GM12892 (cell line): ENCODE data around the gene RPTOR.

Source experiments
- POLR2A ChIP-seq: IDR thresholded peaks from 2 replicates; pipeline ENCODE4 v1.6.1; 2011; ENCODE audit warnings: low read depth, low read length, control low read depth
- POLR2AphosphoS5 ChIP-seq: IDR thresholded peaks from 2 replicates; pipeline ENCODE4 v1.6.1; 2011; ENCODE audit warnings: low read depth, low read length, control low read depth

DNA sequence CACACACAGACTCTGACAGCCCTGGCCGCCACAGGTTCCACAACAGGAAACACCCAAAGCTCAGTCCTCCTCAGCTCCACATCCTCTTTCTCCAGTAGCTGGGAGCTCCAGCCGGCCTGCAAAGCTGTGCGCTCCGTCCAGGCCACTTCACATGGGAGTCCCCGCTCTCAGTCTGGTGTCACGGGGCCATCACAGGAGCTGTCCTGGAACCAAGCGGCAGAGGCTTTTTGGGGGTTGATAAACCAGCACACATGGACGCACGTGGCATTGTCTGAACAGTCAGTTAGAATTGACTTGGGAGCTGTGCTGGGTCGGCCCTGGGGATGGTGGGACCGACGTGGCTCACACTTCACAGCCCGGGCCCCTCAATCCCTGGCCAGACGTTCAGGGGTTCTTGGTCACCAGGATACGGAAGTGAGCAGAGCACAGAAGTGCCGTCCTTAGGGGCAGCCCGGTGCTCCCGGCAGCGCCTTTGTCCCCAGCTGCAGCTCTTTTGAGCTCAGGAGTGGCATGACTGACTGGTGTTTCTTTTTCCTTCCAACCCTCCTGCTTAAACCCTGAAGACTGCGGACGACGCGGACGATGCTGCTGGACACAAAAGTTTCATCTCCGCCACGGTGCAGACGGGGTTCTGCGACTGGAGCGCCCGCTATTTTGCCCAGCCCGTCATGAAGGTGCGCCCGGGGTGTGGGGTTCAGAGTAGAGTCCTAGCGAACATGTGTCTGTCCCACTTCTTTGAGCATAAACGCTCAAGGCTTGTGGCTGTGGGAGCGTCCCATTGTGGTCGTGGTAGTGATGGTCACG is 380.4 kb downstream of the RPTOR start:
- TF ChIP-seq POLR2A = no peak
- no peak for TF ChIP-seq POLR2AphosphoS5
